Natural killer cell (primary cell): Measurements from ENCODE around the gene MED12L. TPM values are rescaled to one million over a fixed set of nuclear protein-coding genes. Genes with fewer than 3 reads are reported as not detected.

Experiments
- ATAC-seq, 3 donors: fragments of 150-1000 bp in 2 of 3; fragments of 200-7000 bp in 1 of 3; cut with Tn5 transposase; 1 replicate in 1 of 3; 2 replicates in 2 of 3; pipeline ENCODE4 v1.10.0; 2021; ENCODE audit warnings: mild to moderate bottlenecking in 2 of 3, moderate library complexity in 2 of 3
- DNase-seq, 2 donors: peaks; one replicate each; pipeline versions ENCODE4 v3.0.0 to v3.0.0-alpha.2; 2013 to 2021; ENCODE audit warnings: mixed read lengths in 1 of 2
- H3K27ac ChIP-seq: one replicate; pipeline ENCODE4 v1.5.1; 2013; ENCODE audit warnings: mild to moderate bottlenecking, low read length
- H3K27me3 ChIP-seq: one replicate; pipeline ENCODE4 v1.6.1; 2013; ENCODE audit warnings: low read length; ENCODE audit not compliant: control insufficient read depth, insufficient read depth
- H3K36me3 ChIP-seq: one replicate; pipeline ENCODE4 v1.6.1; 2013; ENCODE audit warnings: low read length; ENCODE audit not compliant: control insufficient read depth, insufficient read depth
- H3K4me1 ChIP-seq: one replicate; pipeline ENCODE4 v1.6.1; 2013; ENCODE audit warnings: low read length; ENCODE audit not compliant: control insufficient read depth, insufficient read depth
- H3K4me3 ChIP-seq: one replicate; pipeline ENCODE4 v1.5.1; 2013; ENCODE audit warnings: low read length
- H3K9me3 ChIP-seq: one replicate; pipeline ENCODE4 v1.6.1; 2013; ENCODE audit warnings: low read length; ENCODE audit not compliant: control insufficient read depth, insufficient read depth
- H3K27ac Mint-ChIP-seq, 2 donors: one replicate each; pipeline ENCODE4 v1.8.0; 2022; ENCODE audit warnings: mild to moderate bottlenecking in 2 of 2, mixed read lengths in 2 of 2, moderate library complexity in 1 of 2
- H3K27me3 Mint-ChIP-seq, 2 donors: one replicate each; pipeline ENCODE4 v1.8.0; 2022; ENCODE audit warnings: low read depth in 2 of 2, mixed read lengths in 2 of 2
- H3K36me3 Mint-ChIP-seq: one replicate; pipeline ENCODE4 v1.8.0; 2022; ENCODE audit warnings: mixed read lengths
- H3K4me1 Mint-ChIP-seq, 2 donors: one replicate each; pipeline ENCODE4 v1.8.0; 2022; ENCODE audit warnings: mixed read lengths in 2 of 2
- H3K4me3 Mint-ChIP-seq: one replicate; pipeline ENCODE4 v1.8.0; 2022; ENCODE audit warnings: mild to moderate bottlenecking, moderate library complexity, mixed read lengths
- H3K9me3 Mint-ChIP-seq, 2 donors: one replicate each; pipeline ENCODE4 v1.8.0; 2022; ENCODE audit warnings: mixed read lengths in 2 of 2
- WGBS: methylation state at CpG from one replicate; pipeline ENCODE4 v1.1.7; 2013; ENCODE audit warnings: missing lambda C conversion rate; ENCODE audit not compliant: insufficient coverage; 5-methylcytosine and 5-hydroxymethylcytosine counted together
- intact Hi-C: fragments of 100-400 bp; cut with micrococcal nuclease; formaldehyde crosslinking; loops from one replicate; pipeline ENCODE4 v1.14.2; 2022
- total RNA-seq, 4 donors: library from RNA; stranded (reverse); fragments of 120-200 nt in 1 of 4; gene quantifications; one replicate each; pipeline versions ENCODE4 v1.2.3 to v1.2.4, GENCODE V29; 2013 to 2022
- TF ChIP-seq, protein P1 (sequence below): fragments of 200-600 bp; IDR thresholded peaks from one replicate; pipeline ENCODE4 v1.8.0; 2022; ENCODE audit warnings: antibody characterized with exemption

Gene MED12L
- total RNA-seq, 3 donors from 2014 or later (not counting 1 experiment from before 2014, with no cell fraction given): 3.0 to 6.5 (median 3.0) TPM

DNA sequence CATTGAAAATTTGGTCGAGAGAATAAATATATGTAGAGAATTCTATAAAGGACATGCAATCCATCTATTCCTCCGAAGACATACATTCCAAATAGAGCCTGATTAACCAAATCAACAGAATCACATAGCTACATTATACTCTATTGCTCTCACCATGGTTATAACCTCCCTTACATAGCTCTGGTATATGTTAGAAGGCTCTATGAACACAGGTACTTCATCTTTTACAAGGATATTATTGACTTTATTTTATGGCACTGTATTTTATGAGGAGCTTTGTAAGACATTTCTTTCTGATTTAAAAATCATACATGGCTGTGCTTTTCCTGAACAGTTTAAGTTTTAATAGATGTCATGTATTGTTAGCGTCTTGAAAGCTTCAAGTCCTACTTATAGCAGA lies 370.6 kb downstream of the MED12L start:
- intact Hi-C loops: no loop called here
- Histone ChIP-seq H3K4me1 (peaks cover 4% of the 10 kb centered on the region), H3K36me3 (no peaks in the 10 kb centered on the region), H3K27ac (no peak overlapping the region), H3K27me3 (no peaks in the 10 kb centered on the region), H3K4me3 (no peak overlapping the region), H3K9me3 (no peaks in the 10 kb centered on the region)
- Mint-ChIP-seq H3K4me3 (no peak overlapping the region), H3K9me3 (no peaks in the 10 kb centered on the region), H3K27me3 (peaks cover 7% of the 10 kb centered on the region in 2 donors), H3K4me1 (peaks cover 0 to 4% of the 10 kb centered on the region in 2 donors), H3K36me3 (no peaks in the 10 kb centered on the region), H3K27ac (no peak overlapping the region)
- WGBS: no CpG with 5 or more reads among the region's 3 CpGs
- ATAC-seq: no peak
- TF ChIP-seq, protein P1, sequence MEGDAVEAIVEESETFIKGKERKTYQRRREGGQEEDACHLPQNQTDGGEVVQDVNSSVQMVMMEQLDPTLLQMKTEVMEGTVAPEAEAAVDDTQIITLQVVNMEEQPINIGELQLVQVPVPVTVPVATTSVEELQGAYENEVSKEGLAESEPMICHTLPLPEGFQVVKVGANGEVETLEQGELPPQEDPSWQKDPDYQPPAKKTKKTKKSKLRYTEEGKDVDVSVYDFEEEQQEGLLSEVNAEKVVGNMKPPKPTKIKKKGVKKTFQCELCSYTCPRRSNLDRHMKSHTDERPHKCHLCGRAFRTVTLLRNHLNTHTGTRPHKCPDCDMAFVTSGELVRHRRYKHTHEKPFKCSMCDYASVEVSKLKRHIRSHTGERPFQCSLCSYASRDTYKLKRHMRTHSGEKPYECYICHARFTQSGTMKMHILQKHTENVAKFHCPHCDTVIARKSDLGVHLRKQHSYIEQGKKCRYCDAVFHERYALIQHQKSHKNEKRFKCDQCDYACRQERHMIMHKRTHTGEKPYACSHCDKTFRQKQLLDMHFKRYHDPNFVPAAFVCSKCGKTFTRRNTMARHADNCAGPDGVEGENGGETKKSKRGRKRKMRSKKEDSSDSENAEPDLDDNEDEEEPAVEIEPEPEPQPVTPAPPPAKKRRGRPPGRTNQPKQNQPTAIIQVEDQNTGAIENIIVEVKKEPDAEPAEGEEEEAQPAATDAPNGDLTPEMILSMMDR: no peak
- no peak for DNase-seq

DNA sequence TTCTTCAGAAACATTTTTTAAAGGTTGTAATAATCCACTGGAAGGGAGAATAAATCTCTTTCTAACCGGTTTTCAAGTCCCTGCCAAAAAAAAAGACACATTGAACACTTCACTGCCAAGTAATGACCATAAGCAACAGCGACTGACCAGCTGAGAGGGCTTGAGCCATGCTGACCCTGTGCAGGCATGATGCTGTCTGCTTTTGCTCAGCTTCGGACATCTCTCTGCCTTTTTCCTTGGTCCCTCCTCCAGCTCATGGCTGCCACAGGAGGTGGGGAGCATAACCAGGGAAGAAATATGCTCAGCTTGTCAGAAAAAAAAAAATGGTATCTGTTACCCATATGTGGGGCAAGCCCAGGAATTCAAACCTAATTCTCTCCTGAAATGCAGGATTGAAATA lies 373.9 kb downstream of the MED12L start:
- Histone ChIP-seq H3K9me3 (no peaks in the 10 kb centered on the region), H3K4me1 (peaks cover 4% of the 10 kb centered on the region), H3K4me3 (no peak overlapping the region), H3K27ac (no peak overlapping the region), H3K27me3 (peaks cover 3% of the 10 kb centered on the region), H3K36me3 (no peaks in the 10 kb centered on the region)
- Mint-ChIP-seq H3K4me3 (no peak overlapping the region), H3K27me3 (peaks cover 15 to 18% of the 10 kb centered on the region in 2 donors), H3K9me3 (no peaks in the 10 kb centered on the region), H3K4me1 (no peaks in the 10 kb centered on the region), H3K27ac (no peak overlapping the region), H3K36me3 (no peaks in the 10 kb centered on the region)
- DNase-seq: no peak
- TF ChIP-seq, protein P1: no peak
- no peak for ATAC-seq
- 57% methylated on average over 3 of the region's 3 CpGs for WGBS
- intact Hi-C loops: no loop called here

DNA sequence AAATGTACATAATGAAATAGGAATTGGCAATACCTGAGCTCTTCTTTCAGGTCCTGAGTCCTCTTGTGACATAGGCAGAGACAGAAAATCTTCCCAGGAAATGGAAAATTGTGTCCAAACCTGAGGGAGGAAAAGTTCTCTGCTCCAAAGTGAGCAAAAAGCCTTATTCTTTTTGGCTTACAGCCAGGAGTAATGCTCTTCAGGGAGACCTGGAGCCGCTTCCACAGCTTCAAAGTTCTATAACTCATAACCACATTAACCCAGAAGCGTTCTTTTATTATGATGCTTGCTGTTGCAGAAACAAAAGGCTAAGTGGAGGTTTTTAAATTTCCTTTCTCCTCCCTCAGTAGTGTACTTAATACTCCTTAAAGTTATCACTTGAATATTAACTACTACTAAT lies 374.8 kb downstream of the MED12L start:
- Histone ChIP-seq H3K36me3 (no peaks in the 10 kb centered on the region), H3K27ac (no peak overlapping the region), H3K9me3 (no peaks in the 10 kb centered on the region), H3K4me1 (peaks cover 4% of the 10 kb centered on the region), H3K4me3 (no peak overlapping the region), H3K27me3 (peaks cover 3% of the 10 kb centered on the region)
- no peak for DNase-seq
- H3K4me3 Mint-ChIP-seq: peak overlapping the region; percentile 10
- TF ChIP-seq, protein P1: no peak
- no peak overlapping the region for H3K27ac Mint-ChIP-seq
- ATAC-seq: no peak
- H3K9me3 Mint-ChIP-seq: no peaks in the 10 kb centered on the region
- 0% methylated on average over 1 of the region's 2 CpGs for WGBS
- H3K4me1 Mint-ChIP-seq: no peaks in the 10 kb centered on the region
- no peaks in the 10 kb centered on the region for H3K36me3 Mint-ChIP-seq
- peaks cover 18 to 20% of the 10 kb centered on the region in 2 donors for H3K27me3 Mint-ChIP-seq
- intact Hi-C loops: no loop called here

DNA sequence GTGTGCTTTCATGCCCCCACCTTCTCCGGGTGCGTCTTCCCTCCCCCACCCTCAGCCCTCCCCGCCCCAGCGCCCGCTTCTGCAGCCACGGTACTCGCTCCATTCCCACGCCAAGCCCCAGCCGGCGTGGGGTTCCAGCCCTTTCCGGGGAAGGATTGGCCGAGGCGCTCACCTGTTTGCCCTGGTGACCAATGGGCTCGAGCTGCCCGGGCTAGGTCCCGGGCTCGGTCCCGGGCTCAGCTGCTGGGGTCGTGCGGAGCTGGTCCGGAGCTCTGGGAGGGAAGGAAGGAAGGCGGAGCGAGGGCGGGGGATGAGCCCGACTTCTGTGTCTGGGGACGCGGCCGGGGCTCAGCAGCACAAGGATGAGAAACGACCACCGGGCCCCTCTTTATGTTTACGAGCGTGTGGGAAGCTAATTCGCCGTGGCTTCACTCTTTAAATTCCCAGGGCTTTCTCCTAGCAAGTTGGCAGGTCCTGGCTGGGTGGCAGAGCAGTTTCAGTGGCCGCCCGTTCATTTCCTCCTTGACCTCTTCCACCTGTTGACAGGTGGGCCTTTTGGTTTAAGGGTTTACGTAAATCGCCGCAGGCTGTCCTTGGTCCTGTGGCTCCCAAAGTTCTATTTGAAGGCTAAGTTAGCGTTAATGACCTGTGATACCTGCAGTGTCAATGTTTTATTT lies 375.4 kb downstream of the MED12L start, which contains the start of gene IGSF10:
IGSF10 (minus strand) TSS at position 288 of the 677 bp plus-strand sequence. CDS start 2,352 bp downstream, outside the sequence.
- H3K27ac Mint-ChIP-seq: no peak within 1 kb of the TSS
- ATAC-seq (no peak), DNase-seq (no peak)
- H3K36me3 Mint-ChIP-seq: no peaks in the 10 kb centered on the region
- whole genome bisulfite sequencing: 55% methylated on average over 39 of the region's 40 CpGs
- Histone ChIP-seq H3K4me1 (peaks cover 4% of the 10 kb centered on the region), H3K9me3 (no peaks in the 10 kb centered on the region), H3K27me3 (peaks cover 3% of the 10 kb centered on the region), H3K27ac (no peak within 1 kb of the TSS), H3K36me3 (no peaks in the 10 kb centered on the region), H3K4me3 (no peak within 1 kb of the TSS)
- H3K4me1 Mint-ChIP-seq: no peaks in the 10 kb centered on the region
- peak within 1 kb of the TSS; percentile 10 for H3K4me3 Mint-ChIP-seq
- peaks cover 18 to 20% of the 10 kb centered on the region in 2 donors for H3K27me3 Mint-ChIP-seq
- TF ChIP-seq, protein P1: no peak
- intact Hi-C loops: no loop called here
- H3K9me3 Mint-ChIP-seq: no peaks in the 10 kb centered on the region
